Osteoblast (primary cell): ENCODE results near the gene PTPRD. TPM values are rescaled to one million over a fixed set of nuclear protein-coding genes. Genes with fewer than 3 reads are reported as not detected.

Source experiments
- DNase-seq: peaks from one replicate; pipeline ENCODE4 v3.0.0; 2011; ENCODE audit warnings: low spot score, mixed read lengths; ENCODE audit not compliant: insufficient read length; ENCODE audit errors: missing footprints
- H2AFZ ChIP-seq: 2 replicates; pipeline ENCODE4 v1.6.0; 2011; ENCODE audit warnings: mild to moderate bottlenecking, low read length
- H3K27ac ChIP-seq: 2 replicates; pipeline ENCODE4 v1.5.1; 2011; ENCODE audit warnings: mild to moderate bottlenecking, low read depth, low read length, moderate library complexity
- H3K27me3 ChIP-seq: 2 replicates; pipeline ENCODE4 v1.6.0; 2012; ENCODE audit warnings: mild to moderate bottlenecking, control low read depth, inconsistent platforms, low read length, moderate library complexity; ENCODE audit not compliant: insufficient read depth
- H3K36me3 ChIP-seq: 2 replicates; pipeline ENCODE4 v1.5.1; 2011; ENCODE audit warnings: mild to moderate bottlenecking, low read length, control low read depth, moderate library complexity; ENCODE audit not compliant: insufficient read depth
- H3K4me1 ChIP-seq: 2 replicates; pipeline ENCODE4 v1.5.1; 2011; ENCODE audit warnings: mild to moderate bottlenecking, low read length, control low read depth, moderate library complexity; ENCODE audit not compliant: insufficient read depth
- H3K4me2 ChIP-seq: 2 replicates; pipeline ENCODE4 v1.6.0; 2011; ENCODE audit warnings: mild to moderate bottlenecking, low read length; ENCODE audit not compliant: insufficient read depth
- H3K4me3 ChIP-seq: fragments of 200-600 bp; sonication (generic); 3 replicates; pipeline ENCODE4 v1.5.1; 2012; ENCODE audit warnings: mild to moderate bottlenecking, low read length, inconsistent platforms; ENCODE audit not compliant: insufficient read depth
- H3K79me2 ChIP-seq: 2 replicates; pipeline ENCODE4 v1.6.0; 2012; ENCODE audit warnings: mild to moderate bottlenecking, low read length, control low read depth, inconsistent platforms; ENCODE audit not compliant: insufficient read depth
- H3K9me3 ChIP-seq: 2 replicates; pipeline ENCODE4 v1.5.1; 2011; ENCODE audit warnings: low read depth, low read length, control low read depth
- H4K20me1 ChIP-seq: 2 replicates; pipeline ENCODE4 v1.6.0; 2012; ENCODE audit warnings: mild to moderate bottlenecking, low read length, control low read depth; ENCODE audit not compliant: insufficient read depth
- CTCF ChIP-seq: IDR thresholded peaks from 2 replicates; pipeline ENCODE4 v1.5.1; 2011; ENCODE audit warnings: mild to moderate bottlenecking, low read depth, low read length, moderate library complexity; ENCODE audit errors: extremely low read depth
- total RNA-seq: library from RNA; depleted of rRNA; stranded (reverse); fragments of >200 nt; gene quantifications from 2 replicates; pipeline ENCODE4 v1.2.3, GENCODE V29; 2012

PTPRD gene
- total RNA-seq, 1 donor: 23.9 TPM

- Histone ChIP-seq H3K27me3 (no peaks in the 10 kb centered on the region), H3K27ac (no peak overlapping the region), H3K4me2 (no peak overlapping the region), H3K4me1 (no peaks in the 10 kb centered on the region), H3K9me3 (no peaks in the 10 kb centered on the region), H3K36me3 (no peaks in the 10 kb centered on the region), H2AFZ (no peak overlapping the region), H4K20me1 (no peaks in the 10 kb centered on the region), H3K4me3 (no peak overlapping the region), H3K79me2 (no peaks in the 10 kb centered on the region)
- DNase-seq: no peak
- no peak for TF ChIP-seq CTCF
Measured at GRCh38 chr9:10238087-10238486, 374.7 kb downstream of the PTPRD start.

GRCh38 chr9:10237584-10237983, 375.2 kb downstream of the PTPRD start:
- H3K9me3 ChIP-seq: no peaks in the 10 kb centered on the region
- DNase-seq: no peak

GRCh38 chr9:10236161-10236560, 376.6 kb downstream of the PTPRD start:
- no peak for DNase-seq
- Histone ChIP-seq H3K79me2 (no peaks in the 10 kb centered on the region), H4K20me1 (no peaks in the 10 kb centered on the region), H3K4me2 (no peak overlapping the region), H3K4me1 (no peaks in the 10 kb centered on the region), H3K27me3 (no peaks in the 10 kb centered on the region), H3K27ac (no peak overlapping the region), H3K9me3 (no peaks in the 10 kb centered on the region), H3K36me3 (no peaks in the 10 kb centered on the region), H3K4me3 (no peak overlapping the region), H2AFZ (no peak overlapping the region)
- TF ChIP-seq CTCF: no peak

More at GRCh38 chr9:10237584-10237983, 375.2 kb downstream of the PTPRD start:
- Histone ChIP-seq H4K20me1 (no peaks in the 10 kb centered on the region), H3K27me3 (no peaks in the 10 kb centered on the region), H3K27ac (no peak overlapping the region), H3K79me2 (no peaks in the 10 kb centered on the region), H3K36me3 (no peaks in the 10 kb centered on the region), H2AFZ (no peak overlapping the region), H3K4me1 (no peaks in the 10 kb centered on the region), H3K4me2 (no peak overlapping the region), H3K4me3 (no peak overlapping the region)
- TF ChIP-seq CTCF: no peak

- Histone ChIP-seq H2AFZ (no peak overlapping the region), H3K4me2 (no peak overlapping the region), H3K4me3 (no peak overlapping the region), H3K36me3 (no peaks in the 10 kb centered on the region), H3K9me3 (no peaks in the 10 kb centered on the region), H3K27ac (no peak overlapping the region), H4K20me1 (no peaks in the 10 kb centered on the region), H3K27me3 (no peaks in the 10 kb centered on the region), H3K79me2 (no peaks in the 10 kb centered on the region), H3K4me1 (no peaks in the 10 kb centered on the region)
- DNase-seq: no peak
- TF ChIP-seq CTCF: no peak
Measured at GRCh38 chr9:10235376-10235775, 377.4 kb downstream of the PTPRD start.
